Testis (tissue), 2 donors: ENCODE data around the gene MTCL1.

Experiments
- CTCF ChIP-seq, 3 experiments: fragments of 450-650 bp in 2 of 3; fragments of 200-600 bp in 1 of 3; sonication (generic) in 1 of 3; IDR thresholded peaks; one replicate each; pipeline ENCODE4 v1.5.1; 2016 to 2019; ENCODE audit warnings: antibody characterized with exemption in 3 of 3, mild to moderate bottlenecking in 2 of 3, moderate library complexity in 1 of 3
- POLR2A ChIP-seq: fragments of 450-650 bp; IDR thresholded peaks from one replicate; pipeline ENCODE4 v1.6.1; 2017; ENCODE audit warnings: antibody characterized with exemption, mild to moderate bottlenecking, moderate library complexity

GRCh38 chr18:8851659-8852058, 146.3 kb downstream of the MTCL1 start:
- TF ChIP-seq CTCF (IDR thresholded peaks at IDR 0.05) (no peak), POLR2A (no peak)
